Measurements from ENCODE around the gene TMEM121. TPM values are rescaled to one million over a fixed set of nuclear protein-coding genes. Genes with fewer than 3 reads are reported as not detected.
"Not testable (repeated sequence)": the region's sequence is repeated elsewhere in the genome, so short reads cannot be mapped to it uniquely, and the experiment has no call there.

Gene TMEM121
- total and polyA plus RNA-seq, 7 experiments from 2014 or later: 0.83 to 5.7 (median 3.7) TPM

DNA sequence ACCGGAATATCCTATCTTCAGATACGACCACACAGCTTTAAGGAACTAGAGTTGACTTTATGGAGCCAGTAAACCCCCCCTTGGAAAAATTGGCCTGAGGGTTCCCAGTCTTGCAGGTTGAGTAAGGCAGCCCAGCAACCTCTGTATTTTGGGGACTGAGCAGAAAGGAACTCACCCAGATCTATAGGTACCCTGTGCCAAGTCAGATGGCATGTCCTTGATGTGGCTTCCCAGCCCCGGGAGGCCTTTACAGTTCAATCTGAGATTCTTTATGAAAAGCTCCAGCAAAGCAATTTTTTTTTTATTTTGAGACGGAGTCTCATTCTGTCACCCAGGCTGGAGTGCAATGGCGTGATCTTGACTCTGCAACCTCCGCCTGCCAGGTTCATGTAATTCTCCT lies 27.6 kb downstream of the TMEM121 start:
- Mint-ChIP-seq H3K9me3 (peaks cover 0 to 1% (median 0%) of the 10 kb centered on the region in 11 donors), H3K27me3 (peaks cover 0 to 23% (median 5%) of the 10 kb centered on the region in 5 donors), H3K4me3 (no peak overlapping the region), H3K27ac (no peak overlapping the region), H3K4me1 (peaks cover 0 to 5% (median 0%) of the 10 kb centered on the region in 7 donors), H3K36me3 (no peaks in the 10 kb centered on the region)
- Histone ChIP-seq H3K36me3 (ENCODE audit: control insufficient read depth in 2 of 3, insufficient read depth in 3 of 3, low read length in 3 of 3) (no peaks in the 10 kb centered on the region), H3K4me1 (ENCODE audit: control insufficient read depth in 2 of 2, insufficient read depth in 2 of 2, low read length in 2 of 2) (no peaks in the 10 kb centered on the region), H3K27ac (ENCODE audit: low read depth, low read length) (no peak overlapping the region), H3K27me3 (ENCODE audit: control insufficient read depth in 2 of 2, insufficient read depth in 2 of 2, low read length in 2 of 2) (no peaks in the 10 kb centered on the region), H3K4me3 (ENCODE audit: low read length) (no peak overlapping the region), H3K9me3 (ENCODE audit: control insufficient read depth in 2 of 3, low read length in 3 of 3) (no peaks in the 10 kb centered on the region)
- ATAC-seq (no peak), DNase-seq (no peak)
- ChIA-PET POLR2A (no interaction called here), CTCF (no interaction called here)
- intact Hi-C loops (cut with micrococcal nuclease): no loop called here

DNA sequence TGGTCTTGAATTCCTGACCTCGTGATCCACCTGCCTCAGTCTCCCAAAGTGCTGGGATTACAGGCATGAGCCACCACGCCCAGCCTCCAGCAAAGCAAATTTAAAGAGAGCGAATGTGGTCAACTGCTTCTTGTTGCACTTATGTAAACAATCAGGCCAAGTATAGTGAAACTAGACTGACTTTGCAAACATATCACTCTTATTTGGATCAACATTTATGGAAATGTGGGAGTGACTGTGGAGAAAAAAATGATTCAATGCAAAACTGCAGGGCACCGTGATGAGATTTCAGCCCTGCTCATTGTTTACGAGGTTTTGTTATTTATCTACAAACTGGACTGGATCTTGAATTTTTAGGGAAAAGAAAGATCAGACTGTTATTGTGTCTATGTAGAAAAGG lies 28.1 kb downstream of the TMEM121 start:
- Histone ChIP-seq H3K36me3 (ENCODE audit: control insufficient read depth in 2 of 3, insufficient read depth in 3 of 3, low read length in 3 of 3) (no peaks in the 10 kb centered on the region), H3K9me3 (ENCODE audit: control insufficient read depth in 2 of 3, low read length in 3 of 3) (no peaks in the 10 kb centered on the region), H3K4me1 (ENCODE audit: control insufficient read depth in 2 of 2, insufficient read depth in 2 of 2, low read length in 2 of 2) (no peaks in the 10 kb centered on the region), H3K4me3 (ENCODE audit: low read length) (no peak overlapping the region), H3K27ac (ENCODE audit: low read depth, low read length) (no peak overlapping the region), H3K27me3 (ENCODE audit: control insufficient read depth in 2 of 2, insufficient read depth in 2 of 2, low read length in 2 of 2) (no peaks in the 10 kb centered on the region)
- Mint-ChIP-seq H3K27me3 (peaks cover 0 to 23% (median 5%) of the 10 kb centered on the region in 5 donors), H3K36me3 (no peaks in the 10 kb centered on the region), H3K4me3 (no peak overlapping the region), H3K4me1 (peaks cover 0 to 5% (median 0%) of the 10 kb centered on the region in 7 donors), H3K27ac (no peak overlapping the region), H3K9me3 (peaks cover 0 to 1% (median 0%) of the 10 kb centered on the region in 11 donors)
- ChIA-PET CTCF (no interaction called here), POLR2A (no interaction called here)
- no peak for ATAC-seq
- DNase-seq: no peak
- intact Hi-C loops (cut with micrococcal nuclease): no loop called here

DNA sequence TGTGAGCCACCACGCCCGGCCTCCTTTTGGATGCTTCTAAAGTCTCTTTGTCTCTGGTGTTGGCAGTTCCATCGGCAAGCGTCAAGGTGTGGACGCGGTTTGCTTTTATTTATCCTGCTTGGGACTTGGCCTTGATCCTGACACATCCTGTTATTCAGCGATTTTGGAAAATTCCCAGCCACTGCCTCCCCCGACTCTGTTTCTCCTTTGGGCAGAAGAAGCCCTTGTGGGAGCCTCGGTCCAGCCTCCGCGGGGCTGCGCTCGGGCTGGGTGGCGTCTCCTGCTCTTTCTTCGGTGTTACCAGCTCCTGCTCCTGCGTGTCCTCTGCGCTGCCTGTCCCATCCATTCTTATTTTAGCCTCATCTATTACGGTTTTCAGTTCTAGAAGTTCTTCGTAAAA lies 31.3 kb downstream of the TMEM121 start:
- H3K4me1 ChIP-seq (ENCODE audit: control insufficient read depth in 2 of 2, insufficient read depth in 2 of 2, low read length in 2 of 2); POLR2A ChIA-PET; H3K36me3 ChIP-seq (ENCODE audit: control insufficient read depth in 2 of 3, insufficient read depth in 3 of 3, low read length in 3 of 3); H3K9me3 ChIP-seq (ENCODE audit: control insufficient read depth in 2 of 3, low read length in 3 of 3); CTCF ChIA-PET; H3K27ac ChIP-seq (ENCODE audit: low read depth, low read length); H3K27ac Mint-ChIP-seq; DNase-seq; H3K36me3 Mint-ChIP-seq; H3K27me3 ChIP-seq (ENCODE audit: control insufficient read depth in 2 of 2, insufficient read depth in 2 of 2, low read length in 2 of 2); intact Hi-C loops (cut with micrococcal nuclease); ATAC-seq; H3K4me3 ChIP-seq (ENCODE audit: low read length); H3K4me1 Mint-ChIP-seq; H3K9me3 Mint-ChIP-seq: not testable (repeated sequence)
- H3K4me3 Mint-ChIP-seq: peak overlapping the region in 1 of 10 donors; percentile 19
- H3K27me3 Mint-ChIP-seq: peaks cover 0 to 16% (median 5%) of the 10 kb centered on the region in 5 donors

DNA sequence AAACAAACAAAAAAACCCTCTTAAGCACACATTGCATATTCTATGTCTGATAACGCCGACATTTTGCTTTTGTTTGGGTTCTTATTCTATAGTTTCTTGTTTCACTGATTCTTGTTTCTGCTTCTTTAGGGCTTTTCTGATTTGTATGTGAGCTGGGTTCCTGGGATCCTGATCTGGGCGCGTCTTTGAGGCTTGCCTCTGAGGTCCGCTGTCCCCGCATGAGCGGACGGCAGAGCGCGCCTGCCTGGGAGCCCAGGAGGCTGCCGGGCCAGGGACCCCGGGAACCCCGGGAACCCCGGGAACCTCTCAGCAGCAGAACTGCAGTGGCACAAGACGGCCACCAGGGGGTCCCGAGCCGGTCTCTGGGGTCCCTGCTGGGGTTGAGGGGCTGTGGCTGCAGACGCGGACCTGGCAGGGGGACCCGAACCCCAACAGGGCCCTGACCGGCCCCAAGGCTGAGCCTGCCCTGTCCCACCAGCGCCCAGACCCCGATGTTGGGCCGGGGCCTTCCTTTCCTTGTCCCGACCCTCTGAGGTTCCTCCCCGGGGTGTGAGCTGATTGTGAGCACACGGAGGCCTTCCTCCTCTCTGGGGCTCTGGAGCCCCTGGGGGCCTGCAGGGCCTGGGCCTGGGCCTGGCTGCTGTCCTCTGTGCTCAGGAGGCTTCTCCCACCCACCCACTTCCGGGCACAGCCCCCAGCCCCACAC lies 32.2 kb downstream of the TMEM121 start:
- not testable (repeated sequence) for H3K4me3 ChIP-seq (ENCODE audit: low read length)

DNA sequence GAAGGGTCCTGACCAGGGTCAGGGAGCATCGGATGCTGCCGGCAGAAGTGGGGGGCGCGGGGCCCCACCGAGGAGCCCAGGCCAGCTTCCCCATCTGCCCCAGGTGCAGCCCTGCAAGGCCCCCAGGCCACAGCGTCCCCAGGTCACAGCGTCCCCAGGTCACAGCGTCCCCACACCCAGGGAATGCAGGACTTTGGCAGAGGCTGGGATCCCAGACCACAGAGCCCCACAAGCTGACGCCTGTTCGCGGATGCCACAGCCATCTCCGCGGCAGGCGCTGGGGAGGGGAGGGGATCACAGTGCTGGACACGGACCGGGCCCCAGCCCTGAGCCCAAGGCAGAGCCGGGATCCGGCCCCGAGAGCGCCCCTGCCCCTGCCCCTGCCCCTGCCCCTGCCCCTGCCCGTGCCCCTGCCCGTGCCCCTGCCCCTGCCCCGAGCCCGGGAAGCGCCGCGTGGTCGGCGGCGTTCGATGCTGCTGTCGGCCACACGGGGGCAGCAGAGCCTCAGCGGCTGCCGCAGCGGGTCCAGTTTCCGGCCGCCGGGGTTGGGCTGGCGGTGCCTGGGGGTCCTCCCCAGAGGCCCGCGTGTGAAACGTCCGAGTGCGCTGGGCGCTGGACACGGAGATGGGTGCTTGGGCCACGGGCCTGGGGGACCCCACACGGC lies 33.1 kb downstream of the TMEM121 start:
- H3K4me1 ChIP-seq (ENCODE audit: control insufficient read depth in 2 of 2, insufficient read depth in 2 of 2, low read length in 2 of 2); H3K9me3 ChIP-seq (ENCODE audit: control insufficient read depth in 2 of 3, low read length in 3 of 3); CTCF ChIA-PET; POLR2A ChIA-PET; H3K4me3 ChIP-seq (ENCODE audit: low read length); H3K27me3 ChIP-seq (ENCODE audit: control insufficient read depth in 2 of 2, insufficient read depth in 2 of 2, low read length in 2 of 2); H3K9me3 Mint-ChIP-seq; intact Hi-C loops (cut with micrococcal nuclease); H3K36me3 Mint-ChIP-seq; H3K27ac Mint-ChIP-seq; H3K4me3 Mint-ChIP-seq; H3K4me1 Mint-ChIP-seq; H3K36me3 ChIP-seq (ENCODE audit: control insufficient read depth in 2 of 3, insufficient read depth in 3 of 3, low read length in 3 of 3); H3K27ac ChIP-seq (ENCODE audit: low read depth, low read length): not testable (repeated sequence)
- DNase-seq (peak in 2 of 9 donors; percentile 8 to 28), ATAC-seq (peak; percentile 77)
- peaks cover 0 to 10% (median 5%) of the 10 kb centered on the region in 5 donors for H3K27me3 Mint-ChIP-seq

More for the DNA sequence above, 32.2 kb downstream of the TMEM121 start:
- intact Hi-C loops (cut with micrococcal nuclease); H3K27ac Mint-ChIP-seq; H3K4me3 Mint-ChIP-seq; H3K27me3 ChIP-seq (ENCODE audit: control insufficient read depth in 2 of 2, insufficient read depth in 2 of 2, low read length in 2 of 2); H3K4me1 Mint-ChIP-seq; H3K4me1 ChIP-seq (ENCODE audit: control insufficient read depth in 2 of 2, insufficient read depth in 2 of 2, low read length in 2 of 2); H3K9me3 ChIP-seq (ENCODE audit: control insufficient read depth in 2 of 3, low read length in 3 of 3); H3K36me3 Mint-ChIP-seq; H3K9me3 Mint-ChIP-seq; H3K36me3 ChIP-seq (ENCODE audit: control insufficient read depth in 2 of 3, insufficient read depth in 3 of 3, low read length in 3 of 3); H3K27ac ChIP-seq (ENCODE audit: low read depth, low read length); CTCF ChIA-PET; POLR2A ChIA-PET: not testable (repeated sequence)
- ATAC-seq (peak; percentile 32), DNase-seq (peak in 3 of 9 donors; percentile 27 to 34 (median 34))
- peaks cover 0 to 14% (median 5%) of the 10 kb centered on the region in 5 donors for H3K27me3 Mint-ChIP-seq

DNA sequence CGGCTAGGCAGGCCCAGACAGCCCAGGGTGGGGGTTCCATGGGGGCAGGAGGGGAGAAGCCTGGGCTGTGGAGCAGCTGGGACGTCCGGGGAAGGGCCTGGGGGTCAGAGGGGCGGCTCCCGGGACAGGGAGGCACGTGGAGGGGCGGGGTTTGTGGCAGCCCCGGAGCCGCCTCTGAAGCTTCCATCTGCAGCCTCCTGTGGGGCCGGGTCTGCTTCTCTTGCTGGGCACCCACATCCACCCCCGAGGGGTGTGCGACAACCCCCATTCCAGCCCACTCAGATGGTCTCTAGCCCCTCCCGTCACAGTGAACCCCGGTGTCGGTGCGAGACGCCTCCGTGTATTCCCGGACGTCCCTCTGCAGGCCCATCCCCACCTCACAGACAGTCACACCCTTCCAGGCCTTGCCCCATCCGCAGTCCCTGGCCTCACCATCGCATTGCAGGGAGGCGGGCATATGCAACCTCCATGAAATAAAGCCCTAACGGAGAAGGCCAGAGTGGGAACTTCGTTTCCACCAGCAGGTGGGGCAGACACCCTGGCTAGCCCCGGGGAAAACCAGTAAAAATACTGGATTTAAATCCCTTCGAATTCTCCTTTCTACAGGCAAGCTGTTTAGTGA lies 33.8 kb downstream of the TMEM121 start:
- H3K4me1 Mint-ChIP-seq; H3K36me3 Mint-ChIP-seq; H3K9me3 ChIP-seq (ENCODE audit: control insufficient read depth in 2 of 3, low read length in 3 of 3); CTCF ChIA-PET; POLR2A ChIA-PET; H3K4me1 ChIP-seq (ENCODE audit: control insufficient read depth in 2 of 2, insufficient read depth in 2 of 2, low read length in 2 of 2); intact Hi-C loops (cut with micrococcal nuclease); H3K9me3 Mint-ChIP-seq; DNase-seq; H3K4me3 Mint-ChIP-seq; H3K27ac Mint-ChIP-seq; H3K27me3 ChIP-seq (ENCODE audit: control insufficient read depth in 2 of 2, insufficient read depth in 2 of 2, low read length in 2 of 2); H3K4me3 ChIP-seq (ENCODE audit: low read length); H3K36me3 ChIP-seq (ENCODE audit: control insufficient read depth in 2 of 3, insufficient read depth in 3 of 3, low read length in 3 of 3); H3K27ac ChIP-seq (ENCODE audit: low read depth, low read length): not testable (repeated sequence)
- H3K27me3 Mint-ChIP-seq: peaks cover 0 to 10% (median 5%) of the 10 kb centered on the region in 5 donors
- peak; percentile 50 for ATAC-seq

Data from naive thymus-derived CD4-positive, alpha-beta T cell (primary cell).